ENCODE results near the gene P2RX3. TPM values are rescaled to one million over a fixed set of nuclear protein-coding genes. Genes with fewer than 3 reads are reported as not detected.

P2RX3 gene
- total and polyA plus RNA-seq, 2 of the 8 experiments (the other 6 are each of a cell fraction or from before 2014, with no cell fraction given), result 0.45 to 0.47 TPM

- Histone ChIP-seq H2BK120ac (replicated peaks; ENCODE audit: low read depth, low read length) (no peak overlapping the region), H2BK20ac (ENCODE audit: low read length) (no peak overlapping the region), H2BK5ac (ENCODE audit: low read depth, low read length) (peak overlapping the region; percentile 75), H4K5ac (ENCODE audit: insufficient read length, low read depth, low read length) (no peak overlapping the region), H3K14ac (ENCODE audit: insufficient read length) (no peak overlapping the region), H4K8ac (ENCODE audit: extremely low read depth, insufficient read depth, low read length) (no peak overlapping the region), H2AFZ (ENCODE audit: low read length) (no peak overlapping the region), H3K18ac (ENCODE audit: extremely low read depth, low read length) (no peak overlapping the region), H3K56ac (replicated peaks; ENCODE audit: insufficient read length, low read depth, low read length) (no peak overlapping the region), H3K4ac (replicated peaks; ENCODE audit: insufficient read length, low read depth, low read length) (no peak overlapping the region), H3K9me3 (ENCODE audit: insufficient read depth in 2 of 2, low read depth in 1 of 2, low read length in 1 of 2) (no peaks in the 10 kb centered on the region), H4K20me1 (replicated peaks in 1 of 2; ENCODE audit: control insufficient read depth in 1 of 2, insufficient read depth in 2 of 2, low read length in 2 of 2) (peaks cover 0 to 21% of the 10 kb centered on the region in 2 experiments), H3K27ac (ENCODE audit: low read depth, low read length) (peak overlapping the region; percentile 28; the same call in 1 of the 2 replicates), H3K23me2 (ENCODE audit: low read depth, low read length) (peaks cover 4% of the 10 kb centered on the region; the same call in 1 of the 2 replicates), H3K4me1 (replicated peaks in 1 of 4; ENCODE audit: control insufficient read depth in 3 of 4, insufficient read depth in 4 of 4, low read length in 3 of 4) (peaks cover 15 to 36% (median 26%) of the 10 kb centered on the region in 4 experiments), H2BK12ac (ENCODE audit: low read depth, low read length) (no peak overlapping the region), H3K79me1 (ENCODE audit: low read depth, low read length) (peaks cover 14% of the 10 kb centered on the region), H3K27me3 (replicated peaks in 1 of 4; ENCODE audit: control insufficient read depth in 3 of 4, extremely low read depth in 1 of 4, insufficient read depth in 3 of 4, low read length in 3 of 4) (no peaks in the 10 kb centered on the region), H2BK15ac (ENCODE audit: low read length) (no peak overlapping the region), H2AK5ac (ENCODE audit: low read depth, low read length) (no peak overlapping the region), H3K9ac (replicated peaks in 1 of 4; ENCODE audit: extremely low read depth in 1 of 4, low read depth in 3 of 4, low read length in 3 of 4) (no peak overlapping the region), H3K23ac (ENCODE audit: insufficient read length) (no peak overlapping the region), H3K79me2 (ENCODE audit: control insufficient read depth in 1 of 2, insufficient read depth in 2 of 2, low read length in 2 of 2) (peaks cover 0 to 23% of the 10 kb centered on the region in 2 experiments; a peak in 2 of 4 replicates), H4K91ac (replicated peaks; ENCODE audit: insufficient read length, low read length) (no peak overlapping the region), H3K36me3 (ENCODE audit: control insufficient read depth in 2 of 4, insufficient read depth in 4 of 4, low read length in 3 of 4) (peaks cover 24 to 84% (median 58%) of the 10 kb centered on the region in 4 experiments), H3K4me3 (ENCODE audit: extremely low read depth in 1 of 4, insufficient read depth in 2 of 4, low read depth in 3 of 4, low read length in 4 of 4) (no peak overlapping the region), H3K4me2 (ENCODE audit: insufficient read depth in 1 of 2, low read depth in 2 of 2, low read length in 2 of 2) (no peak overlapping the region)
- 57% methylated on average over 7 of the region's 8 CpGs; no CpG with 5 or more reads in 1 of the 2 experiments for WGBS, 2 experiments (ENCODE audit: extremely low coverage in 1 of 2, insufficient coverage in 1 of 2, insufficient read length in 1 of 2, insufficient replicate concordance in 2 of 2, low coverage in 1 of 2, low lambda C conversion rate in 2 of 2, missing lambda C conversion rate in 1 of 2)
- FAIRE-seq (no peak), DNase-seq (ENCODE audit: low read depth in 1 of 2, low spot score in 2 of 2) (no peak)
- no peak for TF ChIP-seq E2F6 (IDR thresholded peaks at IDR 0.05)
- no peak for TF ChIP-seq TAF7 (optimal IDR thresholded peaks at IDR 0.05; ENCODE audit: borderline replicate concordance, low read depth, low read length)
- TF ChIP-seq CTBP2 (IDR thresholded peaks at IDR 0.05; ENCODE audit: borderline replicate concordance, insufficient read depth, insufficient read length, low read length), result no peak
- TF ChIP-seq EGR1 (IDR thresholded peaks at IDR 0.05; ENCODE audit: borderline replicate concordance, low read depth, low read length), result no peak
- no peak for TF ChIP-seq EP300 (IDR thresholded peaks at IDR 0.05; ENCODE audit: borderline replicate concordance in 1 of 2, low read depth in 2 of 2, low read length in 2 of 2)
- no peak for TF ChIP-seq USF2 (IDR thresholded peaks at IDR 0.05; ENCODE audit: low read length)
- no peak for TF ChIP-seq POU5F1 (IDR thresholded peaks at IDR 0.05; ENCODE audit: low read depth, low read length)
- no peak for TF ChIP-seq RXRA (IDR thresholded peaks at IDR 0.05; ENCODE audit: insufficient read depth, low read depth, low read length)
- no peak for TF ChIP-seq SIX5 (IDR thresholded peaks at IDR 0.05; ENCODE audit: low read depth, low read length)
- TF ChIP-seq RAD21 (IDR thresholded peaks at IDR 0.05 in 1 of 2, conservative IDR thresholded peaks at IDR 0.05 in 1 of 2; ENCODE audit: low read depth in 2 of 2, low read length in 2 of 2), result no peak
- ChIA-PET CTCF (ENCODE audit: partially characterized antibody) (interaction anchor here (1.1 kb wide), 2 partner anchors 30 to 35 kb away, joined by 3 to 4 read pairs; no protein-coding TSS in a partner anchor), POLR2A (ENCODE audit: partially characterized antibody) (interaction anchor here (1.1 to 45.7 kb wide), 5 partner anchors 6 to 145 kb away, joined by 4 to 1279 read pairs (median 6); partner anchors contain the start of genes P2RX3, SSRP1 and TNKS1BP1)
These were observed 24.4 kb upstream of the P2RX3 start for GRCh38 chr11:57313788-57314135.

Measured in H1 (cell line).